Muscle of leg (tissue), 11 donors: ENCODE measurements around the gene ZC3H15. TPM values are rescaled to one million over a fixed set of nuclear protein-coding genes. Genes with fewer than 3 reads are reported as not detected.
"Not testable (repeated sequence)": the region's sequence is repeated elsewhere in the genome, so short reads cannot be mapped to it uniquely, and the experiment has no call there.

ENCODE experiments used
- DNase-seq: peaks from one replicate; pipeline ENCODE4 v3.0.0; 2013
- H3K27ac ChIP-seq: one replicate; pipeline ENCODE4 v1.5.1; 2013; ENCODE audit warnings: mild to moderate bottlenecking, low read length, control low read depth
- H3K27me3 ChIP-seq: one replicate; pipeline ENCODE4 v1.6.1; 2013; ENCODE audit warnings: low read length; ENCODE audit not compliant: control insufficient read depth, insufficient read depth
- H3K36me3 ChIP-seq: one replicate; pipeline ENCODE4 v1.6.1; 2013; ENCODE audit warnings: low read length; ENCODE audit not compliant: control insufficient read depth, insufficient read depth
- H3K4me1 ChIP-seq: one replicate; pipeline ENCODE4 v1.6.1; 2013; ENCODE audit warnings: low read length; ENCODE audit not compliant: control insufficient read depth, insufficient read depth
- H3K4me3 ChIP-seq: one replicate; pipeline ENCODE4 v1.5.1; 2013; ENCODE audit warnings: low read length, control low read depth
- H3K9me3 ChIP-seq: replicated peaks from 2 replicates; pipeline ENCODE4 v1.6.1; 2013; ENCODE audit warnings: low read depth, low read length; ENCODE audit not compliant: control insufficient read depth
- WGBS: methylation state at CpG from one replicate; pipeline ENCODE4 v1.1.5; 2013; ENCODE audit warnings: missing lambda C conversion rate; ENCODE audit not compliant: insufficient coverage; 5-methylcytosine and 5-hydroxymethylcytosine counted together
- polyA plus RNA-seq, 8 donors: library from polyadenylated mRNA; unstranded; fragments of 120-200 nt; gene quantifications; one replicate each; pipeline versions ENCODE4 v1.2.1 to v1.2.3, GENCODE V29; 2013; ENCODE audit warnings: inconsistent platforms in 1 of 8, low replicate concordance in 1 of 8; ENCODE audit not compliant: insufficient read length in 8 of 8, insufficient read depth in 1 of 8
- total RNA-seq: library from RNA; stranded (reverse); fragments of 120-200 nt; gene quantifications from one replicate; pipeline ENCODE4 v1.2.4, GENCODE V29; 2013

The ZC3H15 gene
- total and polyA plus RNA-seq, 9 donors, result 54.8 to 80.6 (median 72.4) TPM

DNA sequence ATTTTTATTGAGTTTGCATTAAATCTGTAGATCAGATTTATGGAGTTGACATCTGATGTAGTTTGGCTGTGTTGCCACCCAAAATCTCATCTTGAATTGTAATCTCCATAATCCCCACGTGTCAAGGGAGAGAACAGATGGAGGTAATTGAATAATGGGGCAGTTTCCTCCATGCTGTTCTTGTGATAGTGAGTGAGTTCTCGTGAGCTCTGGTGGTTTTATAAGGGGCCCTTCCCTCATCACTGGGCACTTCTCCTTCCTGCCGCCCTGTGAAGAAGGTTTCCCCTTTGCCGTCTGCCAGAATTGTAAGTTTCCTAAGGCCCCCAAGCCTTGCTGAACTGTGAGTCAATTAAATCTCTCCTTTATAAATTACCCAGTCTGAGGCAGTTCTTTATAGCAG, 32.2 kb downstream of the ZC3H15 start:
- H3K36me3 ChIP-seq, result peaks cover 14% of the 10 kb centered on the region
- no peak overlapping the region for H3K27ac ChIP-seq
- H3K27me3 ChIP-seq, result no peaks in the 10 kb centered on the region
- no peaks in the 10 kb centered on the region for H3K9me3 ChIP-seq
- H3K4me1 ChIP-seq, result no peaks in the 10 kb centered on the region
- no CpG with 5 or more reads among the region's 4 CpGs for WGBS
- DNase-seq, result no peak
- no peak overlapping the region for H3K4me3 ChIP-seq

DNA sequence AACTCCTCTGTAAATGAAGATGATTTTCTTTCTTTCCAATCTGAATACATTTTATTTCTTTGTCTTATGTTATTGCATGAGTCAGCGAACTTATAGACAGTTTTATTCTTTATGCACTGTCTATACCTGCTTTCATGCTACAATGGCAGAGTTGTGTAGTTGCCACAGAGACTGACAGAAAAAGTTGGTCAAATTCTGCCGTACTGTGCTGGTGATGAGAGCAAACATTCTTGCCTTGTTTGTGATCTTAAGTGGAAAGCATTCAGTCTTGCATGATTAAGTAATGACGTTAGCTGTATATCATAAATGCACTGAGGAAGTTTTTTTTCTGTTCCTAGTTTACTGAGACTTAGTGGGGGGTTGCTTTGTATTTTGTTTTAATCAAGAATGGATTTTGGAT, 32.9 kb downstream of the ZC3H15 start:
- H3K27me3 ChIP-seq, result no peaks in the 10 kb centered on the region
- no peaks in the 10 kb centered on the region for H3K4me1 ChIP-seq
- no peak overlapping the region for H3K4me3 ChIP-seq
- H3K9me3 ChIP-seq, result no peaks in the 10 kb centered on the region
- no peak for DNase-seq
- WGBS, result 77% methylated on average over 1 of the region's 3 CpGs
- peaks cover 14% of the 10 kb centered on the region for H3K36me3 ChIP-seq
- H3K27ac ChIP-seq, result no peak overlapping the region

DNA sequence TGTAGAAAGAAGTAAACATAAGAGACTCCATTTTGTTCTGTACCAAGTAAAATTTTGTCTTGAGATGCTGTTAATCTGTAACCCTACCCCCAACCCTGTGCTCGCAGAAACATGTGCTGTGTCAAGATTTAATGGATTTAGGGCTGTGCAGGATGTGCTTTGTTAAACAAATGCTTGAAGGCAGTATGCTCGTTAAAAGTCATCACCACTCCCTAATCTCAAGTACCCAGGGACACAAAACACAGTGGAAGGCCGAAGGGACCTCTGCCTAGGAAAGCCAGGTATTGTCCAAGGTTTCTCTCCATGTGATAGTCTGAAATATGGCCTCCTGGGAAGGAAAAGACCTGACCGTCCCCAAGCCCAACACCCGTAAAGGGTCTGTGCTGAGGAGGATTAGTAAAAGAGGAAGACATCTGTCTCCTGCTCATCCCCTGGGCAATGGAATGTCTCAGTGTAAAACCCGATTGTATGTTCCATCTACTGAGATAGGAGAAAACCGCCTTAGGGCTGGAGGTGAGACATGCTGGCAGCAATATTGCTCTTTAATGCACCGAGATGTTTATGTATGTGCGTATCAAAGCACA, 35.6 kb downstream of the ZC3H15 start:
- not testable (repeated sequence) for H3K4me3 ChIP-seq, H3K27me3 ChIP-seq, DNase-seq, H3K9me3 ChIP-seq, H3K4me1 ChIP-seq, H3K27ac ChIP-seq
- H3K36me3 ChIP-seq, result peaks cover 10% of the 10 kb centered on the region
- 67% methylated on average over 3 of the region's 9 CpGs for WGBS

DNA sequence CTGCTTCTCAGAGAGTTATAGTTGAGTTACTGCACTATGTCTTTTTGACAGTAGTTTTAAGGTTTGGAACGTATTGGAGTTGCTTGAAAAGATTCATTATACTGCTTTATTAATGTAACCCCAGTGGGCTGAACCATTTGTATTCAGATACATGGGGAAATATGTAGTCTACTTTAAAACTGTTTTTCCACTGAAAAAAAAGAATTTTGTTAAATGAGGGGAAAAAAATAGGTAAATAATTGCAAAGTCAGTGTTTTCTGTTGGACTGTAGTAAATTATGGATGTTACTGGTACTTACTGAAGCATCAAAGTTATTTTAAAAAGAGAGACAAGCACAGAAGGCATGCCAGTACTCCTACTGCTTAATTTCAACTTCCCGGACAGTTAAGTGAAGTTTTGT, 36.4 kb downstream of the ZC3H15 start:
- Histone ChIP-seq H3K4me3 (no peak overlapping the region), H3K36me3 (peaks cover 9% of the 10 kb centered on the region), H3K27me3 (no peaks in the 10 kb centered on the region), H3K9me3 (no peaks in the 10 kb centered on the region), H3K4me1 (no peaks in the 10 kb centered on the region), H3K27ac (peak overlapping the region; percentile 17)
- WGBS, result no CpG with 5 or more reads among the region's 2 CpGs
- DNase-seq, result peak; percentile 74

DNA sequence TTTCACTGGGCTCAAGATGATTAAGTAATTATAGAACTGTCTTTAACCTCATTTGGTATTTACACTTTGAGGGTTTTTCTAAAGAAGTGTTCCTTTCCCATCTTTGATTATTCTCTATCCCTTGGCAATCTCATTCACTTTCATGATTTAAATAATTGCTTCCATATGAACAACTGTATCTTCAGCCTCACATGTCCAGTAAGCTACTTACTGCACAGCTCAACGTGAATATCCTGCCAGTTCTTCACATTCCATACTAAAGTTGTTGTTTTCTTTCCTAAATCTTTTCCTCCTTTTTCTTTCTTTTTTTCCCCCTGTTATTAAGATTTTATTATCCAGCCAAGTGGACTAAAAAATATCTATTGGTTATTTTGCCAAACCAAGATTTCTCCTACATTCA, 37.7 kb downstream of the ZC3H15 start:
- peaks cover 6% of the 10 kb centered on the region for H3K36me3 ChIP-seq
- 0% methylated on average over 1 of the region's 1 CpG for WGBS
- DNase-seq, result peak; percentile 84

DNA sequence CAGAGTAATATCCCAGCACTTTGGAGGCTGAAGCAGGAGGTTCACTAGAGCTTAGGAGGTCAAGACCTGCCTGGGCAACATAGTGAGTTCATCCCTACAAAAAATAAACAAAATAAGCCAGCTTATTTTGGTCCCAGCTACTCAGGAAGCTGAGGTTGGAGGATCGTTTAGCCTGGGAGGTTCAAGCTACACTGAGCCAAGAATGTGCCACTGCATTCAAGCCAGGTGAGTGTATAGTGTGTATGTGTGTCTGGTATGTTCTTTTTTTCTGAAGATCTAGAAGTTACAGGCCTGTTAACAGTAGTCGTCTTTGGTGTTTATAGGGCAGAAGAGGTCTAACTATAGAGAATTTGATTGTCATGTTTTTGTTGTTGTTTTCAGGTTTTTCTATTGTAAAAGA, 40.2 kb downstream of the ZC3H15 start:
- H3K4me3 ChIP-seq, result no peak overlapping the region
- no peaks in the 10 kb centered on the region for H3K27me3 ChIP-seq
- peaks cover under 1% of the 10 kb centered on the region for H3K36me3 ChIP-seq
- no peak overlapping the region for H3K27ac ChIP-seq
- no peaks in the 10 kb centered on the region for H3K4me1 ChIP-seq
- WGBS, result no CpG with 5 or more reads among the region's 2 CpGs
- no peak for DNase-seq
- no peaks in the 10 kb centered on the region for H3K9me3 ChIP-seq

More for the DNA sequence above, 37.7 kb downstream of the ZC3H15 start:
- Histone ChIP-seq H3K27me3 (no peaks in the 10 kb centered on the region), H3K4me3 (no peak overlapping the region), H3K9me3 (no peaks in the 10 kb centered on the region), H3K4me1 (no peaks in the 10 kb centered on the region), H3K27ac (no peak overlapping the region)

DNA sequence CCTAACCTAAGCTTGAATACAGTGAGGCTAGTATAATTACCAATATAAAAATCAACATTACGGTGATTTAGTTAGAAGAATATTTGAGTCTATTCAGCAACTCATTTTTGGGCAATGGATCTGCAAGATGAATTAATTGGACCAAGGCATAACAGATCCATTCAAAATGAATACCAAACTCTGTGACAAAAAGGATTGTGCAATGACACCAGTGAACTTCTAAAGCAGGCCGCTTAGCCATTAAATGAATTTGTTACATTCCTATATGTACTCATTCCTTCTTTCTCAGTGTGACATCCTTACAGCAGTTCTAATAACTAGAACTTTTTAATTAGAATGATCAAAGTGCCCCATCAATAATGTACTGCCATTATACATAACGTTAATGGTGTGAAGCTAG, 44.3 kb downstream of the ZC3H15 start:
- H3K27ac ChIP-seq, result no peak overlapping the region
- H3K36me3 ChIP-seq, result no peaks in the 10 kb centered on the region
- H3K4me1 ChIP-seq, result no peaks in the 10 kb centered on the region
- no peaks in the 10 kb centered on the region for H3K9me3 ChIP-seq
- H3K4me3 ChIP-seq, result no peak overlapping the region
- no CpG with 5 or more reads among the region's 3 CpGs for WGBS
- no peak for DNase-seq
- H3K27me3 ChIP-seq, result no peaks in the 10 kb centered on the region

DNA sequence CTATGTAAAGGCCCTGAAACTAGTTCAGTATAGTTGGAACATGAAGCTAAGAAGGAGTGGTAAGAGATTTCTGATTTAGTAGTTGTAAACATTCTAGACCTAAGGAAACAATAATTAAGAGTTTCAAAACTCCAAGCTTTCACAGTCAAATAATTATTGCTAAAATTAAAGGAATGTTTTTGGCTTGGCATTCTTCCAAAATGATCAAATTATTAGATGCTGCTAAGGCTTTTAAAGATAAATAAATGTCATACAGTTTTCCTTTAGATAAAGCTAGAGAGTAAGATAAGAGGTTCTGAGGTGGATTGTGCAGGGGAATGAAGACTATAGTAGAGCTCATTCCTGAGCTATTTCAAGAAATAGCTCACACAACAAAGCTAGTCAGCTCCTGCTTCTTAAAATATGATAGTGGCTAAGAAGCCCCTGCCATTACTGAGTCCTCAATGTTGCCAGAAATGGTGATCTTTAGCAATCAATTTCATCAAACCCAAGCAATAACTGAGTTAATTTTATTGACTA, 45.3 kb downstream of the ZC3H15 start:
- Histone ChIP-seq H3K9me3 (no peaks in the 10 kb centered on the region), H3K4me1 (no peaks in the 10 kb centered on the region), H3K27ac (no peak overlapping the region), H3K27me3 (no peaks in the 10 kb centered on the region), H3K36me3 (no peaks in the 10 kb centered on the region), H3K4me3 (no peak overlapping the region)
- no peak for DNase-seq

DNA sequence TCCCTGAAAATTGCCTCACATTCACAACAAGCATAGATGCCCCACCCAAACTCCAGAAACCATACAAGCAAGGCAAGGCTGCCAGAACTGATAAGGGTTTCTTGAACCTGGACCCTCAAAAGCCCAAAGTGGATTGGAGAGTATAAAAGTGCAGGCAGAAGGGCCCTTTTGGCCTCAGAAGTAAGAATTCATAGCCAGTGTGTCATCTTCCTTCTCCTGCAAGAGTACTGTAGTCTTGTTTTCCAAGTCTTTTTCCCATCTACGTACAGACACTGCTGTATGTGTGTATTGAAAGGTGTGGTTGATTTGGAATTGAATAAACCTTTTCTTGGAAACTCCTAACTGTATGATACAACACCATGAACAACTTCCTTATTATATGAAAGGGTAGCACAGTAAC, 46.8 kb downstream of the ZC3H15 start:
- WGBS, result no CpG with 5 or more reads among the region's 1 CpG
- DNase-seq, result no peak
- Histone ChIP-seq H3K36me3 (no peaks in the 10 kb centered on the region), H3K27ac (no peak overlapping the region), H3K4me1 (no peaks in the 10 kb centered on the region), H3K9me3 (no peaks in the 10 kb centered on the region), H3K4me3 (no peak overlapping the region), H3K27me3 (no peaks in the 10 kb centered on the region)

DNA sequence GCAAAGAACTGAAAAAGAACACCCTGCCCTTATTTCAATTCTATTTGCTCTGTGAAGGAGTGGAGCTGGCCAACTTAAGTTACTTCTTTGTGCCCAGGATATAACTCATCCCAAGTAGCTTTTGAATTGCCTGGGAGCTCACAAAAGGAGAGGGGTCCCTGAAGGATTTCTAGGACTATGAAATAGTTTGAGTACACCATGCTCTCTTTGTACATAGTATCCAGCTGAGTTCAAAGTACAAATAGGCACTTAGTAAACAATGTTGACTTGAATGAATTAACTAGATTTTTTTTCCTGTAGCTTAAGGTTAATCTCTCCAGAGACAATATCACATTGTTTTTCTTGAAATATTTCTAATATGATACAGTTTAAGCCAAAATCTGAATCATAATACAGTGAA, 47.7 kb downstream of the ZC3H15 start:
- no peaks in the 10 kb centered on the region for H3K9me3 ChIP-seq
- H3K27ac ChIP-seq, result no peak overlapping the region
- H3K27me3 ChIP-seq, result no peaks in the 10 kb centered on the region
- H3K36me3 ChIP-seq, result no peaks in the 10 kb centered on the region
- no peak overlapping the region for H3K4me3 ChIP-seq
- no peaks in the 10 kb centered on the region for H3K4me1 ChIP-seq
- no peak for DNase-seq

DNA sequence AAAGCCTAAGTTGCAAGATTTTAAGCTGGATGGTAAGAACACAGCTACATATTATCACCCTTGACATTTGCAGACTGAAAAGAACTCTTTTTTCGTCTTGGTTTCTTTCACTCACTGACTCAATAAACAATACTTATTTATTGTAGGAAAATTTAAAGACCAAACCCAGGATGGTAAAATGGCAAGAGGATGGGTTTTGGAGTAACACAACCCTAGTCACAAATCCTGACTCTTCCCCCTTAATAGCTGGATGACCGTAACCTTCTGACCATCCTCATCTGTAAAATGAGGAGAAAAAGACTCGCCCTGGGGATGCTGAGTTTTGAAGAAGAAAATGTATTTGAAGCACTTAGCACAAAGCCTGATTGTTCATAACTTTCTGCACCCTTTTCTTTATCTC, 48.3 kb downstream of the ZC3H15 start:
- no peaks in the 10 kb centered on the region for H3K27me3 ChIP-seq
- no CpG with 5 or more reads among the region's 3 CpGs for WGBS
- H3K36me3 ChIP-seq, result no peaks in the 10 kb centered on the region
- no peak for DNase-seq
- H3K27ac ChIP-seq, result no peak overlapping the region
- no peaks in the 10 kb centered on the region for H3K9me3 ChIP-seq
- H3K4me1 ChIP-seq, result no peaks in the 10 kb centered on the region
- no peak overlapping the region for H3K4me3 ChIP-seq
